Activated CD4-positive, CD25-positive, alpha-beta regulatory T cell treated with anti-CD3 and anti-CD28 coated beads, Interleukin-2, amount 50 U/mL, for 16 hours (primary cell): ENCODE results near the gene TRIM47.

Source experiments
- DNase-seq: peaks from one replicate; pipeline ENCODE4 v3.0.0-alpha.2; 2020; ENCODE audit warnings: low read depth, low spot score

TRIM47 gene

DNA sequence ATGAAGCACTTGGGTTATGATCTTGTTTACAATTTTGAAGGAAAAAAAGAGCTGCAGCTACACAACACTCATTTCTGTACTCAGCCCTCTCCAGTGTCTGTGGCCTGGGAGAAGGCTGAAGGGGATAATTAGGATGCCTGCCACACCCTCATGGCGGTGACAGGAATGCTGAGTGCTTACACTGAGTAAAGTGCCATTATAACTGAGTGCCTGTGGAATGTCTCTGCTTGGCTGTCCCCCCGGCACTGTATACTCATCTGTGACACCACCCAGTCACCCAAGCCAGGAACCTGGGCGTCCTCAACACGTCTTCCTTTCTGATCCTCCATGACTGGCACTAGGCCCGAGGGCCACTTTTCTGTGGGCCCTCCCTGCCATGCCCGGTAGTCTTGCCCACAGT lies 29.8 kb upstream of the TRIM47 start:
- no peak for DNase-seq

DNA sequence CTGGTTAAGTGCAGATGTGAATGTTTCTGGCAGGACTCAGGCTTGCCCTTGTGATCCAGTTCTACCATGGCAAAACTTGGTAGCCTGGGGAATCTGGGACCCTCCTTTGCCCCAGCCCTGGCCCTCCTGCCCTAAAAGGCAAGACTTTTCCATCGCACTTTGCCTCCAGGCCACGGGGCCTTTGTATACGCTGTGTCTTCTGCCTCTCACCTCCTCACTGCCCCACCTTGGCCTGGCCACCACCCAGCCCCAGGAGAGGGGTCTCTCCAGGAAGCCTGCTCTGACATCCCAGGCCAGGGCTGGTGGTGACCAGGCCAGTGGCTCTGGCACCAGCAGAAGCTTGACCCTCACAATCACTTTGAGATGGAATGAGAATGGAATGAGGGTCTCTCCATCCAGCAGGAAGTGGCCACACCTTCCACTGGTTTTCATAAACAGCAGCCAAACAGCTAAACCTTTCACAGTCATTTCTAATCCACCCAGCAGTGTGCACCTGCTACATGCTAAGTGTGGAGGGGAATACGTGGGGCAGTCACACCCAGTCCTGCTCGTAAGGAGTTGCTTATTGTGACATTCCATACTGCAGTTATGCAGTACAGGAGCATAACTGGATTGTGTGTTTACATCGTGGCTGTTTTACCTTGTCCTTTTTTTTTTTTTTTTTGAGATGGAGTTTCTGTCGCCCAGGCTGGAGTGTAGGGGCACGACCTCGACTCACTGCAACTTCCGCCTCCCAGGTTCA lies 27.9 kb upstream of the TRIM47 start:
- DNase-seq, result no peak

DNA sequence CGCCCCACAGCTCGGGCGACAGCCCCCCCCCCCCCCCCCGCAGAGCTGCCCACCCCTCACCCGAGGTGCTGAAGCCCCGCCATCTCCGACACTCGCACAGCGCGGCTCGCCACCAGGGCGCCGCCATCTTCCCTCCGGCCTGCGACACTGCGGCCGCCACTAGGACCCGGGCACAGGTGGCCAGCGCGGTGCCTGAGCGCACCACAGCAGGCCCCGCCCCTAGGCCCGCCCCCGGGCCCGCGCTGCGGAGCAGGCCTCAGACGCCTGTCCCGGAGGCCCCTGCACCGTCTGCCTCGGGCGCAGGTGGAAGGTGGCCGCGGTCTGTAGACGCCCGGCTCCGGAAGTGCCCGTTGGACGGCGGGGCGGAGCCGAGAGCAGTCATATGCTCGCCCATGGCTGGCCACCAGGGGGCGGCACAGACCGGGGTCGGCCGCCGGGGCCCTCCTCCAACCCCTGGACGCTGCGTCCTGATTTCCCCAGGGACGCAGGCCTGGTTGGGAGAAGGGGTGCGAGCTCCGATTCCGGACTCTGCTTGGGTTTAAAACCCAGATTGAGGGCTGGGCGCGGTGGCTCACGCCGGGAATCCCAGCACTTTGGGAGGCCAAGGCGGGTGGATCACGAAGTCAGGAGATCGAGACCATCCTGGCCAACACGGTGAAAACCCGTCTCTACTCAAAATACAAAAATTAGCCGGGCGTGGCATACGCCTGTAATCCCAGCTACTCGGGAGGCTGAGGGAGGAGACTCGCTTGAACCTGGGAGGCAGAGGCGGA lies 26.6 kb upstream of the TRIM47 start, which contains the start of gene MRPL38:
TSS of gene MRPL38 (minus strand) at position 136 of the 773 bp plus-strand sequence. CDS start at position 127, 9 bp downstream.
- DNase-seq, result peak; percentile 83

DNA sequence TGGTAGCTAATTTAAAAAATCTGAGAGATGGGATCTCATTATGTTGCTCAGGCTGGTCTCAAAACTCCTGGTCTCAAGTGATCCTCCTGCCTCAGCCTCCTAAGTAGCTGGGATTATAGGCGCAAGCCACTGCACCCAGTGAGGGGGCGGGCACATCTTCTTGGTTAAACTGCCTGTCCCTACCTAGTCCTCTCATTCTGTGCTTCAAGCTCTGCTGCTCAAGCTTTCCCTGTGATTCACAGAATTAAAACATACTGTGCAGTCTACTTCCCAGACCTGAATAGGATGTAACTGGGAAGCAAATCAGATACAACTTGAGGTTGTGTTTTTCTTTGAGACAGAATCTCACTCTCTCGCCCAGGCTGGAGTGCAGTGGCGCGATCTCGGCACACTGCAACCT lies 24.0 kb upstream of the TRIM47 start:
- DNase-seq, result no peak

DNA sequence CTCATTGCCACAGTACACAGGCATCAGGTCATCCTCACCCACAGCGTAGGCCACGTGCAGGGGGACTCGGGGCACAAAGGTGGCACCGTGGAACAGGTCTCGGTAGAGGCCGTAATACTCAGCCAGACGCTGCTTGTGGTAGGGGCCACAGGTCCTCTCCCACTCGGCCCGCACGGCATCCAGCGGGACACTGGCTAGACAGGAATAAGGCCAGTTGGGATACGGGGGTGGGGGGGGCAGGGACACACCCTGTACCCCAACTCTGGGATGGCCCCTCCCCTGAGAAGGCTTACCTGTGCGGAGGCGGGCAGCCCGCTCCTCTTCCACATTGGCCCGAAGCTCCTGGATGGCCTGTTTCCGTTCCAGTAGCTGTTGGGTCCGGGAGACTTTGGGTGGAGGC lies 23.3 kb upstream of the TRIM47 start:
- no peak for DNase-seq

DNA sequence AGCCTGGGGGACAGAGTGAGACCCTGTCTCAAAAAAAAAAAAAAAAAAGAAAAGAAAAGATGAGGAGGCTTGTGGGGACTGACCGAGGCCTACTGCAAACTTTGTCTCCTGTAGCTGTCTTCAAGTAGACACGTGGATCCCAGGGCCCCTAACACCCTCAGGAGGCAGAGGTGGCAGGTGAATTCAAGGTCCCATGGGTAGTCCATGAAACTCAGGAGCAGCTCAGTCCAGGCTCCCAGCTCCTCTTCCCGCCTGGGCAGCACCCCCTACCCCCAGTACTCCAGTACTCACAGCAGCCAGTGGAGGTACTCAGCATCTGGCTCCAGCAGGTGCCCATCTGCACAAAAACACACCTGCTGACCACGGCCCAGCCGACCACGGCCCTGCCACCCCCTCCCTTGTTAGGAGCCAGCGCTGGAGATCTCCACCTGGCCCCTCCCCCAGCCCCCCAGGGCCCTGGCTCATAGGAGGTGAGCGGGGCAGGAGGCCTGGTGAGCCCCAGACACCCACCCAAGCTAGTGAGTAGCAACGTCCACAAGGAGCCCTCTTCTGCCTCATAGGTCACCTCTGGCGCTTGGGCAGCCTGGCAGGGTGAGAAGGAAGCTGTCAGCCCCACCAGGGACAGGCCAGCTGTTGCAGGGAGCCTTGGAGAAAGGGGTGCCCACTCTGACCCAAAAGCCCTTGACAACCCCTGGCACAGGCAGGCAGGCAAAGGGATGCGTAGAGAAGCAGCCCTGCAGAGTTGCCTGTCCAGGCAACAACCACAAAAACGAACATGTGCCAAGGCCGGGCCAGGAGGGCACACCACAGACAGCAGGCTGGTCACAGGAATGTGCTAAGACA lies 22.5 kb upstream of the TRIM47 start:
- DNase-seq, result no peak

DNA sequence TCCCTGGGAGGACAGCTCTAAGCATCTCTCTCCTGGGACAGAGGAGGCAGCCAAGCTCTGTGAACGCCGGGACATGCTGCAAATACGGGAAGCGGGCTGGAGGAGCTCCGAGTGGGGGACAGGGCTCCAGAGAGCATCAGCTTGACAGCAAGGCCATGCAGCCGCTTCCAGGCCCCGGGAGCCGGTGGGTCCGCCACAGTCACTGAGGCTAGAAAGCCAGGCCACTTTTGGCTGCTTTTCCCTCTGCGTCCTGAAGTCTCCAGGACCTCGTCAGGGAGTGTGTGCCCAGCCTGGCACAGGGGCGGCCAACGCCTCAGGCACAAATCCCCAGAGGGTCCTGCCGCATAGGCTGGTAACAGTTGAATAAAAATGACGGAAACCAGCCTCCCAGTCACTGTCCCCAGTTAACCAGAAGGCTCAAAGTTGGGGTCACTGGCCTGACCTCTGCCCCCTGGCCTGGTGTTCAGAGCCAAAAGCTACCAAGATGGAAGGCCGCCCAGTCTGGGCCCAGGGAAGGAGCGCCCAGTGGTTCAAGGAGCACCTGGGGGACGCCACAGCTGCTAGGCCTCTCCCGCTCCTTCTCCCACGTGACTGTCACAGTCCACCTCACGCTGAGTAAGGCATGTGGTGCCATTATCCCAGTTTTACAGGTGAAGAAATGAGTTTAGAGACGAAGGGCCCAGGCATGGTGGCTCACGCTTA lies 21.5 kb upstream of the TRIM47 start:
- DNase-seq, result no peak

DNA sequence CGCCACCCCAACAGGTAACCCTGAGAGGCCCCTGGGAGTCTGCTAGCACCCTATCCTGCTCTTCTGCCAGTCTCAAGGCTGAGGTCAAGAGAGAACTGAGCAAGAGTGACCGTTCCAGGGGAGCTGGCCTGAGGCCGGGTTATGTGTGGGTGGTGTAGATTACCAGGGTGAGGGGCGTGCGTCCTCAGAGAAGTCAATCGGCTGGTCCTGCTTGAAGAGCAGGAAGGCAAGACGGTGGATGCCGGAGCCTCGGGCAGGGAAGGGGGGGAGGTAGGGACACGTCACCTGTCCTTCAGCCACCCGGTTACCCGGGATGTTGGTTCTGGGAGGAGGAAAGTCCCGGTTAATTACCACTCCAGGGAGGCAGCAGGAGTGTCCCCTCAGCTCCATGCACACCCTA lies 21.0 kb upstream of the TRIM47 start:
- no peak for DNase-seq

DNA sequence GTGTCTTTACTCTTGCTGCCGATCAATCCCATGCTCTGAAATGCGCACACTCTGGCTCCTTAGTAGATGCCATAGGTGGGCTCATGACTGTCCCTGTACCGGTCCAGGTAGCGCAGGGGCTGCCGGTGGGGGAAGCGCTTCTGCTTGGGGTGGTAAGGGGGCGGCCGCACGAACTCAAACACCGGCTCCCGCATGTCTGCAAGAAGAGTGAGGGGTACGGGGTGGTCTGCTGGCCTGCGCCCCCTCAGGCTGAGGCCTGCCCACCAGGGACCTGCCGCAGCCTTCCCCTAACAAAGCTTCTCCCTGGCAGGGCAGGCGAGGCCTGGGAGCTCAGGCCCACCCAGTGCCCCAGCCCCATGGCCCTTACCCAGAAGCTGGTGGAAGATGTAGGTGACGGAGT lies 20.4 kb upstream of the TRIM47 start:
- no peak for DNase-seq

DNA sequence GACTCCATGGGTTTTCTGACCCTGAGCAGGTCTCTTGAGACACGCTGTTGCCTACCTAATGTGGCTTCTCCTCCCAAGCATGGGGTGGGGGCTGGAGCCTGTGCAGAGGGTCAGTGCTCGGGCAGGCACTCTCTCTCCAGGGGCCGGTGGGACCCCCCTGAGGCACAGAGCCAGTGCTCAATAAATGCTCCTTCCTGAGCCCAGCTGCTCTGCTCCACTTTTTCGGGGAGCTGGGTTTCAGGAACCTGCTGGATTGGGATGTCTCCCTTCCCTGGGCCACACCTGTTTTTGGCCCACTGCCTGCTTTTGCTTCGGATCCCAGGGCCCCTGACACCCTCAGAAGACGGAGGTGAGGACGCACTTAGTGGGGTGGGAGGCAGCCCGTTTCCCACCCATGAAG lies 19.7 kb upstream of the TRIM47 start:
- DNase-seq, result no peak

DNA sequence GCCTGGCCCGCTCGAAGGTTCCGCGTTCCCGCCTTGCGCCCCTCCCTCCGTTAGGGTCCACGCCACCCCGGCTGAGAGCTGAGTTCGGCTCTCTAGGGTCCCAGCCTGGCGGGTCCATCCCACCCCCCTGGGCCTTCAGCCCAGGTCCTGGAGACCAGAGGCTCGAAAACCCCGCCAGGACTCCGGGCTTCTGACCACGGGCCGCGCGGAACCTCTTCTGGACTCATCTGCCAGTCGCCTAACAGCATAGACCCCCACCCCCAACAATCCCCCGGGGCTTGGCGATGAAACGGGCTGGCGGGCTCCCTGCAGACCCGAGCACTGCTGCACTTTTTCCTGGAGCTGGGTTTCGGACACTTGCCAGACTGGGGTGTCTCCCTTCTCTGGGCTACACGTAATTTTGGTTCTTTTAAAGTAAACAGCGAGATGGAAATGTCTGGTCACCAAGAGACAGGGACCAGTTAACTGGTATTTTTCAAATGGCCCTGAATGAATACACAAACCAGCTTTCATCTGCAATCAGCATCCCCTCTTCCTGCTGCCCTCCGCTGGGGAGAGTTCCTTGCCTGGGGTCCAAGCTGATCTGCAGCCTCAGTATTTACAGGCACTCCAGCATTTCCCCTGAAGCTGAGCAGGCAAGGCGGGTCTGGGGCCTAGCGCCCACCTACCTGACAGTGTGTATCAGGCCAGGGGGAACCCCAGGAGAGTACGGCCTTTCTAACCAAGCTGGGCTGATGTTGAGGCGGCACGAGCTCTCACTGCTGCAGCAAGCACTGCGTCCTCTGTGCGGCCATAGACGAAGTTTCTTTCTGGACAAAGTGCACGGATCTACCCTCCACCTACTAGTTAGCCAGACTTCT lies 19.0 kb upstream of the TRIM47 start:
- DNase-seq, result no peak

DNA sequence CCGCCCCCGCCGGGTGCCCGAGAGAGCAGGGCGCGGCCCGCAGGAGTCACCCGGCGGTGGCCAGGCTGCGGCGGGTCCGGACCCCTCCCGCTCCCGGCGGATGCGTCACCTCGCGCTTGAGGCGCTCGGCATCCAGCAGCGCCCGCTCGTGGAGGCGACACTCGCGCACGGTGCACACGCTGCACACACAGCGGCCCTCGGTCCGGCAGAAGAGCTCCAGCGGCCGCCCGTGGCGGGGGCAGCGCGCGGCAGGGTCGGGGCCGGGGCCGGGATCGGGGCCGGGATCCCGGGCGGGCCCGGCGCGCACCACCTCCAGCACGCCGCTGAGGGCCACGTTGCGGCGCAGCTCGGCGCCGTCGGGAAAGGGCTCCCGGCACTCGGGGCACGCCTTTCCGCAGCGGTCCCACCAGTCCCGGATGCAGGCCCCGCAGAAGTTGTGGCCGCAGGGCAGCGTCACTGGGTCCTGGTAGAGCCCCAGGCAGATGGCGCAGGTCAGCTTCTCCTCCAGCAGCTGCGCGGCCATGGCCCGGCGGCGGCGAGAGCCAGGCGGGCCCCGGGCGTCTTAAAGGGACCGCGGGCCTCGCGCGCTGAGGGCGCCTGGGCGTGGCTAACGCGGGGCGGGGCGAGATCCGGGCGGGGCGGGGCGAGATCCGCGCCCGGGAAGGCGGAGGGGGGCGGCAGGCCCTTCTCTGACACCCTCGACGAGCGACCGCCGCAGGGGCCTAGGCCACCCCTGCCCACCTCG lies 18.2 kb upstream of the TRIM47 start, which contains the start of gene TRIM65:
TSS of gene TRIM65 (minus strand) at position 537 of the 745 bp plus-strand sequence. CDS start at position 523, 14 bp downstream.
- peak; percentile 41 for DNase-seq

DNA sequence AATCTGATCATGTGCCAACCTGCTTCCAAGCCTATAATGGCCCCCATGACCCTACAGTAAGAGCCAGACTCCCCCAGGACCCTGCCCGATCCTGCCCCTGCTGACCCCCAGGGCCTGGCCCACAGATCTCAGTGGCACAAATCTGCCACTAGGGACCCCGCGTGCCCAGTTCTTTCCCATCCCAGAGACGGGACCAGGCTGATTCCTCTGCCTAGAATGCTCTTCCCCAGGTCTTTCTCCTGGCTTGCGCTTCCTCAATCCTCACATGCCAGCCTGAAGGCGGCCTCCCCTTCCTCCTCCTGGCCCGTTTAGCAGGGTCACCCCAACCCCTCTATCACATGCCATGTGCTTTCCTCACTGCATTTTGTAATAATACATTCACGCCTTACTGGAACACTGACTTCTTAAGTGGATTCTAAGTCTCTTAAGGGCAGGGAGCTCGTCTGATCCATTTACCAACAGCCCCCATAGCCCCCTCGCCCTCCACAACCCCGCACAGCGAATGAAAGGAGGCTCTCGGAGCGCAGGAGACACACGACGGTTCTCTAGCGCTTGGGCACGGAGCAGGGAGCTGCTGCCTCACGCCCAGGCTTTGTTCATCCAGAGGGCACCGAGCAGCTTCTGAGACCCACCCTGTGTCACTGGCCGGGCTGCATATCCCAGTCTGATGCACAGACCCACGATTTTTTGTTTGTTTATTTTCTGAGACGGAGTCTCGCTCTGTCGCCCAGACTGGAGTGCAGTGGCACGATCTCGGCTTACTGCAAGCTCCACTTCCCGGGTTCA lies 17.2 kb upstream of the TRIM47 start:
- DNase-seq, result no peak

DNA sequence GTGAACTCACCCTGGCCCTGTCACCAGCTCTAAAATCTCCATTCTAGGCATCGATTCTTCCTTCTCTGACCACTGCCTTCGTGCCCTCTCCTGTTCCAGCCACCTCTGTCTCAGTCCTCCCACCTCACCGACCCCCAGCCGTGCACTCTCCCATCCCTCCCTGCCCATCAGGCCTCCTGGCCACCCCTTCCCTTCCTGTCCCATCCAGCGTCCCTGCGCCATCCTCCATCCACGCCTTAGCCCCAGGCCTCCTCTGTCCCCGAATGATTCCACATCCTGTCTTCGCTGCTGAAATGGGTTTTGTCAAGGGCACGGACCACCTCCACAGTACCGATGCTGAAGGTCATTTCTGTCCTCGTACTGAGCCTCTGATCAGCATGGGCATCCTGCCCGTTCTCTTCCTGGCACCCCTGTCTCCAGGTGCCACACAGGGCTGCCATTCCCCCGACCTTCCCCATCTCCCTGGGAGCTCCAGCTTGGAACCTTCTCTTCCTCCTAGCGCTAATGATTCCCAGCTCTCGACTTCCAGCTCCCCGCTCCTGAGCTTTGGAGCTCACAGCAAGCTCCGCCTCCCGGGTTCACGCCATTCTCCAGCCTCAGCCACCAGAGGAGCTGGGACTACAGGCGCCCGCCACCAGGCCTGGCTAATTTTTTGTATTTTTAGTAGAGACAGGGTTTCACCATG lies 15.8 kb upstream of the TRIM47 start:
- DNase-seq, result no peak

DNA sequence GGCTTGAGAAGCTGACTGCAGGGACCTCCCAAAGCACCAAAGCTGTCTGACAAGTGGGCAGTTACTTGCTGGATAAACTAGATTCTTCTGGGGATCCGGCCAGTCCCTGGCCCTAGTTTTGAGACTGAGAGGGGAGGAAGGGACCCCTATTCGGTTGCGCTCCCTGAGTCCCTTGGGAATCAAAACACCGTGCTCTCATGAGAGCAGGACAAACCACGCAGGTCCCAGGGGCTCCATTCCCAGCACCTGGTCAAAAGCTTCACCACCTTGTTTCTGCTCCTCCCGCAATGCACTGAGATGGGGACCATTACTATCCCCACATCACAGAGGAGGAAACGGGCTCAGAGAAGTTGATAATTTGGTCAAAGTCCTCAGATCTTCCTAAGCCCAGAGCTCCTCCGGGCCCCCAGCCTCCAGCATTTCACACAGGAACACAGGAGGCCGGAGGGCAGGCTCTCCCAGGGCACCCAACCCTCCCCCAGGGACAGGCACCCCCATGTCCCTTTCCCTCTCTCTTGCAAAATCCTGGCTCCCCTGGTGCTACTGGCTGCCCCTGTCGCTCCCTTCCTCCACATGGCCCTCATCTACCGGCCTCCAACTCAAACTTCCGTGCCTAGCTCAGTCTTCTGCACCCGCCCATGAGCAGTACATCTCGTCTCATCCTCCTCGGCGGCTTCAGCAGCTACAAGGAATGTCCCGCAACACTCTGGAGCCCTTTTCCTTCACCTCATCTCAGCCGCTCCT lies 15.1 kb upstream of the TRIM47 start:
- DNase-seq, result no peak

DNA sequence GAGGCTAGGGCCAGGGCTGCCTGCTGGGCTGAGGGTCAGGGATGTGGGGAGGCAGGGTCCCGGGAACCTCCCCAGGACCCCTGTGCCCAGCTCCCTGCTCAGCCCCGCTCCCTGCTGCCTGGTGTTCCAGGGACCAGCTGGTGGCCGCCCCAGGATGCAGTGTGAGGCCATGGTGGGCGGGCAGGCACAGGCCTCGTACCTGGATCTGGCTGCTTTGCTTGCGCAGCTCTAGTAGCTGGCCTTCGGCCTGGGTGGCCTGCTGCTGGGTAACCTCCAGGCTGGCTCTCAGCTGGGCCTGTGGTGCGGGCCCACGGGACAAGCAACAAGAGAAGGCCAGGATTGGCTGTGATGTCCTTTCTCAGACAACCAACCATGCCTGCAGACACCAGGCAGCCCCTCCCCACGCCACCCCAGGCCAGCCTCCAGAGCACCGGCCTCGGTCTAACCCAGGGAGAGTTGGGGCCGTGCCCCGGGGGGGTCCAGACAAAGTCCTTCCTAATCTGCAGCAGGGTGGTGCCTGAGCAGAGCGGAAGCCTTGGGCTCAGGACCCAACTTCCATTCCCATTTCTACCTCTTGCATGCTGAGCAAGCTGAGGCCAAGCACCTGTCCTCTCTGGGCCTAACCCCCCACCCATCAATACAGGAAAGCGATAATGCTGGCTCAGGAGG lies 14.3 kb upstream of the TRIM47 start:
- no peak for DNase-seq
